ENCODE data around the gene DPCD. TPM values are rescaled to one million over a fixed set of nuclear protein-coding genes. Genes with fewer than 3 reads are reported as not detected.

DPCD gene
- total and polyA plus RNA-seq, 2 donors (not counting 3 experiments of a cell fraction or from before 2014, with no cell fraction given) = 25.3 to 39.3 TPM

GRCh38 chr10:101624526-101625102 is 36.5 kb downstream of the DPCD start:
- intact Hi-C loops (cut with micrococcal nuclease) = no loop called here
- no peaks in the 10 kb centered on the region for H3K79me2 ChIP-seq (ENCODE audit: control insufficient read depth, insufficient read depth, low read length)
- no peak overlapping the region for H2AFZ ChIP-seq (ENCODE audit: low read depth, low read length)
- H3K9ac ChIP-seq (replicated peaks; ENCODE audit: extremely low read depth, insufficient read depth, low read length) = no peak overlapping the region
- peaks cover 2 to 4% of the 10 kb centered on the region in 2 experiments for H3K36me3 ChIP-seq (ENCODE audit: control insufficient read depth in 2 of 2, extremely low read depth in 1 of 2, insufficient read depth in 2 of 2, low read length in 2 of 2)
- H3K27ac ChIP-seq (ENCODE audit: insufficient read depth, low read depth, low read length) = no peak overlapping the region
- dilution Hi-C loops (cut with MboI; ENCODE audit: extremely low pct_ligation_motif_present, low sequenced_read_pairs) = no loop called here
- no peak overlapping the region for H3K4me3 ChIP-seq (replicated peaks in 1 of 3; ENCODE audit: insufficient read depth in 1 of 3, low read depth in 1 of 3, low read length in 3 of 3)
- H3K9me3 ChIP-seq (replicated peaks; ENCODE audit: control insufficient read depth, insufficient read depth, low read length) = no peaks in the 10 kb centered on the region
- H3K27me3 ChIP-seq (ENCODE audit: control insufficient read depth in 2 of 2, insufficient read depth in 2 of 2, low read length in 2 of 2) = no peaks in the 10 kb centered on the region
- no TSS peak for BruUV-seq (replicated peaks)
- H3K4me2 ChIP-seq (ENCODE audit: insufficient read depth, low read length) = no peak overlapping the region
- FAIRE-seq (no peak), DNase-seq (ENCODE audit: low read depth, low spot score) (no peak)
- no peaks in the 10 kb centered on the region for H3K4me1 ChIP-seq (ENCODE audit: control insufficient read depth, extremely low read depth, insufficient read depth, low read length)
- H3K9me1 ChIP-seq (replicated peaks; ENCODE audit: control insufficient read depth, extremely low read depth, insufficient read depth, low read length) = no peaks in the 10 kb centered on the region
- H4K20me1 ChIP-seq (replicated peaks; ENCODE audit: control insufficient read depth, extremely low read depth, insufficient read depth, low read length) = no peaks in the 10 kb centered on the region
- TF ChIP-seq EZH2 (IDR thresholded peaks at IDR 0.05; ENCODE audit: borderline replicate concordance, low read depth, low read length, severe bottlenecking) = no peak
- TF ChIP-seq MAX (IDR thresholded peaks at IDR 0.05; ENCODE audit: insufficient read depth, insufficient read length) = no peak
- TF ChIP-seq MYC (IDR thresholded peaks at IDR 0.05; ENCODE audit: low read depth, low read length) = no peak
- no peak for TF ChIP-seq JUN (IDR thresholded peaks at IDR 0.05; ENCODE audit: borderline replicate concordance, insufficient read depth, insufficient read length, low read depth)
- TF ChIP-seq POLR2A (IDR thresholded peaks at IDR 0.05; ENCODE audit: low read depth, low read length) = no peak
- no peak for TF ChIP-seq FOS (IDR thresholded peaks at IDR 0.05; ENCODE audit: borderline replicate concordance, insufficient read depth, low read length)
- TF ChIP-seq GATA2 (IDR thresholded peaks at IDR 0.05; ENCODE audit: insufficient read depth, insufficient read length, low read depth, low read length) = no peak
- no peak for TF ChIP-seq POLR2AphosphoS5 (IDR thresholded peaks at IDR 0.05; ENCODE audit: insufficient read depth, low read depth, low read length)
- no peak for TF ChIP-seq CTCF (IDR thresholded peaks at IDR 0.05; ENCODE audit: extremely low read depth in 1 of 2, insufficient read depth in 1 of 2, low read depth in 1 of 2, low read length in 2 of 2)
- CTCF ChIA-PET = no interaction called here
- POLR2A ChIA-PET = no interaction called here

All from endothelial cell of umbilical vein (primary cell).